Calu3 (cell line): ENCODE data around the gene CATSPERB. TPM values are rescaled to one million over a fixed set of nuclear protein-coding genes. Genes with fewer than 3 reads are reported as not detected.

Source experiments
- BruUV-seq: library from RNA; stranded (reverse); fragments of 400-500 nt; replicated peaks from 2 replicates; lab custom pipeline; 2021; lab: Mats Ljungman, UMichigan
- CTCF ChIA-PET: fragments of 300-600 bp; sonication (Branson Sonifier 250); formaldehyde crosslinking; loops from one replicate; lab custom pipeline; 2022; ENCODE audit warnings: antibody characterized with exemption; lab: Charles Lee
- DNase-seq: peaks from one replicate; pipeline ENCODE4 v3.0.0; 2022
- H3K27ac Mint-ChIP-seq: one replicate; pipeline ENCODE4 v1.8.0; 2022; ENCODE audit warnings: mixed read lengths; ENCODE audit not compliant: unreplicated experiment
- H3K27me3 Mint-ChIP-seq: one replicate; pipeline ENCODE4 v1.8.0; 2022; ENCODE audit warnings: mixed read lengths; ENCODE audit not compliant: unreplicated experiment
- H3K36me3 Mint-ChIP-seq: one replicate; pipeline ENCODE4 v1.8.0; 2022; ENCODE audit warnings: mild to moderate bottlenecking, moderate library complexity, mixed read lengths; ENCODE audit not compliant: insufficient read depth, unreplicated experiment
- H3K4me1 Mint-ChIP-seq: one replicate; pipeline ENCODE4 v1.8.0; 2022; ENCODE audit warnings: mild to moderate bottlenecking, low read depth, mixed read lengths; ENCODE audit not compliant: unreplicated experiment
- H3K4me3 Mint-ChIP-seq: one replicate; pipeline ENCODE4 v1.8.0; 2022; ENCODE audit warnings: mild to moderate bottlenecking, low read depth, moderate library complexity, mixed read lengths; ENCODE audit not compliant: unreplicated experiment
- H3K9me3 Mint-ChIP-seq: one replicate; pipeline ENCODE4 v1.8.0; 2022; ENCODE audit warnings: low read depth, mixed read lengths; ENCODE audit not compliant: unreplicated experiment
- CTCF ChIP-seq: fragments of 200-600 bp; IDR thresholded peaks from one replicate; pipeline ENCODE4 v1.8.0; 2022; ENCODE audit warnings: antibody characterized with exemption; ENCODE audit not compliant: unreplicated experiment
- intact Hi-C: fragments of 100-400 bp; cut with micrococcal nuclease; formaldehyde crosslinking; loops from one replicate; pipeline ENCODE4 v1.10.0; 2022; ENCODE audit not compliant: unreplicated experiment
- total RNA-seq: library from RNA; stranded (reverse); gene quantifications from 2 replicates; pipeline ENCODE4 v1.2.3, GENCODE V29; 2022

Gene CATSPERB
- total RNA-seq, 1 experiment from 2014 or later: 10.2 TPM

DNA sequence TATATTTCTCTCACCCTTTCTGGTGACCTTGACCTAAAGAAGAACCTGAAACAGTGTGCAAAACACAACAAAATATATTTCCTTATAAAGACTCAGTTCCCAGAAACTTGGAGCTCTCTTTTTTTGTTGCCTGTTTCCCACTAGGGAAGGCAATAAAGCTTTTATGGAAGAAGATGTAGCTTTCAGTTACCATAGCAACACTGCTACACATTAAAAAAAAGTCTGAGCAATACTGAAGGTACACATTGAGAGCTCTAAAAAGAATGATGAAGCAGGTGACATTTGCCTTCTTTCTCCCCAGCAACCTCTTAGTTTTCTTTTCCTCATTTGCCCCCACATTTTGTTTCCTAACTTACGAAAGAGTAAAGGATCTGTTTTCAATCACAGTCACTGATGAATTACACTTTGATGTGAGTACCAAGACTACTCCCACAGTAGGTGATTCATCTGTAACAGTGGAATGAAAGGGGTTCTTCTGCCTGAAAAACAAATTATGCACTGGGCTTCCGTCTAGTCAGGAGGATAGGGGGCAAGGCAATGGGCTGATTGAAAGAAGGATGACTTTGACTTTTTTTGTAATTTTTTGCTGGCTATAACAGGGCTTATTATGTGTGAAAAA lies 1.1 kb upstream of the CATSPERB start:
- DNase-seq: no peak
- Mint-ChIP-seq H3K9me3 (peaks cover 2% of the 10 kb centered on the region), H3K27ac (no peak overlapping the region), H3K4me1 (peaks cover 9% of the 10 kb centered on the region), H3K27me3 (no peaks in the 10 kb centered on the region), H3K4me3 (no peak overlapping the region), H3K36me3 (peaks cover 7% of the 10 kb centered on the region)
- intact Hi-C loops: no loop called here
- BruUV-seq: no TSS peak
- CTCF ChIA-PET: no interaction called here
- TF ChIP-seq CTCF: no peak

DNA sequence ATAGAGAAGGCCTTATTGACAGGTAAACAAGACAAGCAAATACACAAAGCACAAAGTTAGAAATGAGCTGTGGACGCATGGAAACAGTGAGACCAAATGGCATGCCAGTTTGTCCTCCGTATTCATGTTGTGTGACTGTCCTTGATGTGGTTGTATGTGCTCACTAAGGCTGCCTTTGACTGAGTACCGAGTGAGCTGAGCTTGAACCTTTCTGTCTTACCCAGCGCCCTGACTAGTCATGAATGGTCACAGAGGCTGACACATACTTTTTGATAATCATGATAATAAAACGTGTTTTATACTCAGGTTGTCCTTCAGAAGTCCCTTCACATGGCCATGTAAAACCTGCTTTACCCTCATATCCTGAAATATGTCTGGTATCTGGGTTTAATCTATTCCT lies 553 bp upstream of the CATSPERB start:
- peaks cover 9% of the 10 kb centered on the region for H3K4me1 Mint-ChIP-seq
- no peak for DNase-seq
- intact Hi-C loops: no loop called here
- H3K27me3 Mint-ChIP-seq: no peaks in the 10 kb centered on the region
- H3K9me3 Mint-ChIP-seq: peaks cover 2% of the 10 kb centered on the region
- no TSS peak for BruUV-seq
- CTCF ChIA-PET: no interaction called here
- H3K4me3 Mint-ChIP-seq: no peak overlapping the region
- H3K36me3 Mint-ChIP-seq: peaks cover 7% of the 10 kb centered on the region
- no peak overlapping the region for H3K27ac Mint-ChIP-seq
- no peak for TF ChIP-seq CTCF

GRCh38 chr14:91731018-91731417 lies 868 bp downstream of the CATSPERB start:
- Mint-ChIP-seq H3K4me3 (no peak overlapping the region), H3K36me3 (peaks cover under 1% of the 10 kb centered on the region), H3K9me3 (peaks cover 2% of the 10 kb centered on the region), H3K4me1 (peaks cover 9% of the 10 kb centered on the region), H3K27ac (no peak overlapping the region), H3K27me3 (no peaks in the 10 kb centered on the region)
- CTCF ChIA-PET: no interaction called here
- no peak for TF ChIP-seq CTCF
- DNase-seq: no peak
- intact Hi-C loops: no loop called here
- no TSS peak for BruUV-seq

DNA sequence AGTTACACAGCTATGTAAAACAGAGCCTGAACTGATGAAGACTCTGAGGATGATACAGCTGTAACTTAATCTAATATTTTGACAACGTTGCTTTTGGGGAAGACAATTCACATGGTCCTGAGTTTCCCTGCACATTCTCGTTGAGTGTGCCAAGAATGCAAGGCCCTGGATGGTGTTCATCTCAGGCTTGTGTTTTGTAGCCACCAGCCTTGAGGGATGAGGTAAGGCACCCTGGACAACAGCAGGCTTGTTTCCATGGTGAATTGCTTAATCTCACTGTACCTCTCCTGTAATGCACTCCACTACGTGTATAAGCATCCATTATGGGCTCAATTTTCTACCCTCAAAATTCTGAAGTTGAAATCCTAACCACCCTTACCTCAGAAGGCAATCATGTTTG lies 2.1 kb downstream of the CATSPERB start:
- intact Hi-C loops: no loop called here
- no peak for DNase-seq
- no peaks in the 10 kb centered on the region for H3K27me3 Mint-ChIP-seq
- H3K4me3 Mint-ChIP-seq: no peak overlapping the region
- H3K36me3 Mint-ChIP-seq: no peaks in the 10 kb centered on the region
- CTCF ChIA-PET: no interaction called here
- H3K27ac Mint-ChIP-seq: no peak overlapping the region
- H3K9me3 Mint-ChIP-seq: no peaks in the 10 kb centered on the region
- peaks cover 9% of the 10 kb centered on the region for H3K4me1 Mint-ChIP-seq
- no TSS peak for BruUV-seq
- TF ChIP-seq CTCF: no peak
